Left hindlimb (tissue), 1 donor: ENCODE measurements around the gene GTF2IRD2.
"Not testable (repeated sequence)": the region's sequence is repeated elsewhere in the genome, so short reads cannot be mapped to it uniquely, and the experiment has no call there.

ENCODE experiments used
- DNase-seq: peaks from one replicate; pipeline ENCODE4 v3.0.0-alpha.2; 2018

The GTF2IRD2 gene

DNA sequence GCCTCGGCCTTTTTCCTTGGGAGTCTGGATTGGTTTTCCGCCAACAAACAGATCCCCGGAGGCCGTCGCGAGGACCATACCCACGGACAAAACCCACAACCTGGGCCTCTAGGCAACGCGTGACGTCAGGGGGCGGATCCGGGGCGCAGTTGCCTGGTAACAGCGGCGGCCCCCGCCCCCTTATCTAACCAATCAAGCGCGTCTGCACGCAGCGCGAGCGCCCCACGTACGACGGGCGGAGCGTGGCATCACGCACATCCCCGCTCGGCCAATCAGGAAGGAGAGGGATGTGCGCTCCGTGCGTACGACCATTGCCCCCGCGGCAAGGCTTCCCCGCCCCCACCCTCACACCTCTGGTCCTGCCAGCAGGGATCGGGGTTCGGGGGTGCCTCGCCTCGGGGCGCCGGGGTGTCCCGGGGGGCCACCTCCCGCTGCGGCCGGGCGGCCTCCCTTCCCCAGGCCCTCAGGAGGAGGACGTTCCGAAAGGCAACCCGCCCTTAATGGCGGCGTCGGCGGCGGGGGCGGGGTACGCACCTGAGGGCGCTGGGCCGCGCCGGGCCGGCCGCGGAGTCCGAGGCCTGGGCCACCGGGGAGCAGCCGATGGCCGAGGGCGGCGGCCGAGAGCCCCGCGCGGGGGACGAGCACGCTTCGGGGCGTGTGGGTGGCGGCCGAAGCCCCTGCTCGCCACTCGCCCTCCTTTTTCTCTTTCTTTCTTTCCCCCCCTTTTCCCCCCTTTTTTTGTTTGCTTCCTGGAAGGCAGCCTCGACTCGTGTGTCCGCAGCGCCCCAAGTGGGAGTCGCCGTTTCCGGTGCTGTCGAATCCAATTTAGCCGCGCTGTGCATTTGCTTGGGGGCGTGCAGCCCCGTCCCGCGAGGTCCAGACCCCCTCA, at the start of gene GTF2IRD2:
Gene GTF2IRD2, minus strand, starts transcription at position 773 of the 889 bp plus-strand sequence. CDS start 15,227 bp downstream, outside the sequence.
- DNase-seq = not testable (repeated sequence)

DNA sequence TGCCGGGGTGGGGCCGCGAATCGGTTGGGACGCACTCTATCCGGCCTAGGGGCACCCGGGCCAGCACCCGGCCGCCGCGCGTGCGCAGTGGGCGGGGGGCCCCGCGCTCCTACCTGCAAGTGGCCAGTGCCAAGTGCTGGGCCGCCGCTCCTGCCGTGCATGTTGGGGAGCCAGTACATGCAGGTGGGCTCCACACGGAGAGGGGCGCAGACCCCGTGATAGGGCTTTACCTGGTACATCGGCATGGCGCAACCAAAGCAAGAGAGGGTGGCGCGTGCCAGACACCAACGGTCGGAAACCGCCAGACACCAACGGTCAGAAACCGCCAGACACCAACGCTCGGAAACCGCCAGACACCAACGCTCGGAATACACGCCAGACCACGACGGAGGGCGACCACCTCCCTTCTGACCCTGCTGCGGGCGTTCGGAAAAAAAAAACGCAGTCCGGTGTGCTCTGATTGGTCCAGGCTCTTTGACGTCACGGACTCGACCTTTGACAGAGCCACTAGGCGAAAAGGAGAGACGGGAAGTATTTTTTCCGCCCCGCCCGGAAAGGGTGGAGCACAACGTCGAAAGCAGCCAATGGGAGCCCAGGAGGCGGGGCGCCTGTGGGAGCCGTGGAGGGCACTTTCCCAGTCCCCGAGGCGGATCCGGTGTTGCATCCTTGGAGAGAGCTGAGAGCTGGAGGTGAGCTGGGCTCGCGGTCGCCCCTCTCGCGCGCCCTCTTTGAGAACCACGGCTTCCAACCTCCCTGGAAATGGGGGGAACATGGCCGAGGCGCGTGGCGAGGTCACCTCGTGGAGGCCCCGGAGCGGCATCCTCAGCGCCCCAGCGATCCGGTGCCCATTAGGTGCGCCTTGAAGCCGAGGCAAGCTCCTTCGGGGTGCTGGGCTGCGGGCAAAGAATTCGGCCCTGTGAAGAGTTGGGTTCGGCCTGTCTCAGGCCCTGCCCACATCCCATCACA, 39.0 kb upstream of the GTF2IRD2 start:
- DNase-seq = peak; percentile 83

DNA sequence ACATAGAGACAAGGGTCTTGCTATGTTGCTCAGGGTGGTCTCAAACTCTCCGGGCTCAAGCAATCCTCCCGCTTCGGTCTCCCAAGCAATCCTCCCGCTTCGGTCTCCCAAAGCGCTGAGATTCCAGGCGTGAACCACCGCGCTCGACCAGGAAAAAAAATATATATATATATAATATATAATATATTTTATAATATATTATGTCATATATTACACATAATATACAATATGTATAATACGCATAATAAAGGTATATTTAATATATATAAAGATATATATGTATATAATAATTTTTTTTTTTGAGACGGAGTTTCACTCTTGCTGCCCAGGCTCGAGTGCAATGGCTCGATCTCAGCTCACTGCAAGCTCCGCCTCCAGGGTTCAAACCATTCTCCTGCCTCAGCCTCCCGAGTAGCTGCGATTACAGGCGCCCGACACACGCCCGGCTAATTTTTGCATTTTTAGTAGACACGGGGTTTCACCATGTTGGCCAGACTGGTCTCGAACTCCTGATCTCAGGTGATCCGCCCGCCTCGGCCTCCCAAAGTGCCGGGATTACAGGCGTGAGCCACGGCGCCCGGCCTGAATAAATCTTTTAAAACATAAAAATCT, 38.2 kb upstream of the GTF2IRD2 start:
- DNase-seq = not testable (repeated sequence)

DNA sequence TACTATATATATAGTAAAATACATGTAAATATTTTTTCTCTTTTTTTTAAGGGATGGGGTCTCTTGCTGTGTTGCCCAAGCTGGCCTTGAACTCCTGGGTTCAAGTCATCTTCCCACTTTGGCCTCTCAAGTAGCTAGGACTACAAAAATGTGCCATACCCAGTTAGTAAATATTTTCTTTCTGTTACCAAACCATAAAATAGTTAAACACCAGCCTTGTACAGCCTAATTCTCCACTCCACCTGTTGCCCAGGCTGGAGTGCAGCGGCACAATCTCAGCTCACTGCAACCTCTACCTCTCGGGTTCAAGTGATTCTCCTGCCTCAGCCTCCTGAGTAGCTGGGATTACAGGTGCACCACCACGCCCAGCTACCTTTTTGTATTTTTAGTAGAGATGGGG, 33.9 kb upstream of the GTF2IRD2 start:
- not testable (repeated sequence) for DNase-seq

DNA sequence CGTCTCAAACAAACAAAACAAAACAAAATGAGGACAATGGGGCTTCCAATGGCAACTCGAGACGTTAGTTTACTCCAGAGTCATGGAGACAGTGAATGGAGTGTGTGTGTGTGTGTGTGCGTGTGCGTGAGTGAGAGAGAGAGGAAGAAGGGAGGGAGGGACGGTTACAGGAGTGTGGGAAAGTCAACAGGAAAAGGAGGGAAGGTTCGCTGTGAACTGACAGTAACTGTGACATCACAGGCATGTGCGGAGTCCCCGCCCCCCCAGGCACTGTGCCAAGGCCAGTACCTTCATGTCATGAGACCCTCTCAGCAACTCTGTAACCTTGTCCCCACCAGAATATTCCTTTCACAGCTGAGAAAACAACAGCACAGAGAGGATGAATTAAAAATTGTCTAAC, 30.7 kb upstream of the GTF2IRD2 start:
- not testable (repeated sequence) for DNase-seq

DNA sequence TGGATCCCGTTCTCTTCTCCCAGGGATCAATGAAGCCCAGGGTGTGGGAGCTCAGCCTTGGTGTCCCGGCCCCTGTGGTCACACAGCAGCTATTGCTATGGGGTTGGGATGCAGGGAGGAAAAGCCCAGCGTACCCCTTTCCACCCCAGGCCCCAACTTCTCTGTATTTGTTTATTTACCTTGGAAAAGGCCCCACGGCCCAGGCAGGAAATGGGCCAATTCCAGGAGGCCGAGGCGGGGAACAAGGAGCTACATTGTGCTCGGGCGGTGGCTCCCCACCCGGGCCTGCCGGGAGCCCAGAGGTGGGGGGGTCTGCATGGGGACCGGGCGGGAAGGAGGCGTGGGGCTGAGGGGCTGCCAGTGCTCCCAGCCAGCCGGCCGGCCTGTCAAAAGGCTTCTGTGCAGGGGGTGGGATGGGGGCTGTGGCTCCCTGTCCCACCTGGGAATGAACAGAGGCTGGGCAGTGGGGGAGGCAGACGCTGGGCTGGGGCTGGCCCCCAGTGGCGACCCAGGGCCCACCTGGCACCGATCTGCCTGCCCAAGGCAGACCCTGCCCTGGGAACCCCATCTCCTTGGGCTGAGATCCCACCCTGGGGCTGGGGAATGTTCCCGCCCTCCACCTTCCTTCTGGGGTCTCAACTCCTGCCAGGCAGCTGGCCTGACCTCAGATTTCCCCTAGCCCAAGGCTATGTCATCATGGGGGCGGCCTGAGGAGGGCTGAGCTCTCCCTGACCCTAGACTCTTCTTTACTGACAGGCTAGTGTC, 23.5 kb upstream of the GTF2IRD2 start:
- peak; percentile 67 for DNase-seq

DNA sequence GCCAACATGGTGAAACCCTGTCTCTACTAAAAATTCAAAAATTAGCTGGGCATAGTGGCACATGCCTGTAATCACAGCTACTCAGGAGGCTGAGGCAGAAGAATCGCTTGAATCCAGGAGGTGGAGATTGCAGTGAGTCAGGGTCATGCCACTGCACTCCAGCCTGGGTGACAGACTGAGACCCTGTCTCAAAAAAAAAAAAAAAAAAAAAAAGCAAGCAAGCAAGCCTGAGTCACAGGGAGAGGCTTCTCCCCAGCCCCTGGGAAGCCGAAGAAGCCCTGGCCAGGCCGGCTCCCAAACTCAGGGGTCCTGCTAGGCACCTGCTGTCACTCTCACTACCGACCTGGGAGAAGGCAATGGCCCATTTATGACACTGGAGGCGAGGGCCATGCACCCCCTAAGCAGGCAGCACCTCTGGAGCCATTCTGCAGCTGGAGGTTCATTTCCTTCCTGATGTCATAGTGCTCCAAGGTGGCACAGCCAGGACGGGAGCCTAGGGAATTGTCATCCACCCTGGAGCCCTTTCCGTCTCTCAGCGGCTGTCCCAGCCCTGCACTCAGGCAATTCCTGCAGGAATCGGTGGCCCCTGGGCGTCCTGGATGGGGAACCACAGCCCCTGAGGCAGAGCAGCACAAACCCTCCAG, 22.8 kb upstream of the GTF2IRD2 start:
- not testable (repeated sequence) for DNase-seq

DNA sequence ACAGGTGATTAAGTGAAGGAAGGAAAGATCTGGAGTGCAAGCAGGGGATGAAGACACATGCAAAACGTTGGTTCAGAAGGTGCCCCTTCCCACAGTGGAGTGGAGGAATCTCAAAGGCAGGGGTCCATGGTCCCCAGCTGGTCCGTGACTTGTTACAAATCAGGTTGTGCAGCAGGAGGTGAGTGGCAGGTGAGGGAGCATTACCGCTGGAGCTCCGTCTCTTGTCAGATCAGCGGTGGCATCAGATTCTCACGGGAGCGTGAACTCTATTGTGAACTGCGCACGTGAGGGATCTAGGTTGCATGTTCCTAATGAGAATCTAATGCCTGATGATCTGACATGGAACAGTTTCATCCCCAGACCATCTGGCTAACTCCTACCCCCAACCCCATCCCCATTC, 21.1 kb upstream of the GTF2IRD2 start:
- peak; percentile 22 for DNase-seq

DNA sequence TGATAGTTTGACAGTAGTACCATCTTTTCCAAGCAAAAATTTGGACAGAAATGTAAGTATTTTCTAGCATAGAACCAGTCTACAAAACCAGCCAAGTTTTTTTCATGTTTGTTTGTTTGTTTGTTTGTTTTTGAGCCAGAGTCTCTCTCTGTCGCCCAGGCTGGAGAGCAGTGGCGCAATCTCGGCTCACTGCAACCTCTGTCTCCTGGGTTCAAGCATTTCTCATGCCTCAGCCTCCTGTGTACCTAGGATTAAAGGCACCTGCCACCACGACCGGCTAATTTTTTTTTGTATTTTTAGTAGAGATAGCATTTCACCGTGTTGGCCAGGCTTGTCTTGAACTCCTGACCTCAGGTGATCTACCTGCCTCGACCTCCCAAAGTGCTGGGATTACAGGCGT, 14.4 kb upstream of the GTF2IRD2 start:
- not testable (repeated sequence) for DNase-seq

DNA sequence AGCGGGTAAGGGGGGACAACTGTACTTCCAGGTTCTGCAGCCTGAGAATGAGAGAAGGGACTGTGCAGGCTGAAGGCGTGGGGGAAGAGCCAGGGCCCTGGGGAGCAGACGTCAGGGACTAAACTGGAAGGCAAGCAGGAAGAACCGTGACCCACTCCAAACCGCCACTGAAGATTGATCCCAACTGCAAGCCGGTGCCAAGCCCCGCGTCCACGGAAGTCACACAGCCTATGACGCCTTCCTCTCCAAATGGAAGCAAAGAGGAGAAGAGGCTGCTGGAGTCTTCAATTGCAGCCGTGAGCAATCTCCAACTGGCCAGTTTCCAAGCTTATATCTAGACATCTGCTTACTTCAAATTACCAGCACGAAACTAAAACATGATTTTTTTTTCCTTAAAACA, 1.6 kb downstream of the GTF2IRD2 start:
- DNase-seq = not testable (repeated sequence)

DNA sequence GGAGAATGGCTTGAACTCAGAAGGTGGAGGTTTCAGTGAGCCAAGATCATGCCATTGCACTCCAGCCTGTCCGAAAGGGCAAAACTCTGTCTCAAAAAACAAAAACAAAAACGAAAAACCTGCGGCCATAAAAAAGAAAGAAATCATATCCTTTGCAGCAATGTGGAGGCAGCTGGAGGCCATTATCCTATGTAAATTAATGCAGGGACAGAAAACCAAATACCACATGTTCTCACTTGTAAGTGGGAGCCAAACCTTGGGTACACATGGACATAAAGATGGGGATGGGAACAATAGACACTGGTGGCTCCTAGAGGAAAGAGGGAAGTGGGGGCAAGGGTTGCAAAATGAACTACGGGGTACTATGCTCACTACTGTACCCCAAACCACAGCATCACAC, 21.0 kb downstream of the GTF2IRD2 start:
- DNase-seq = not testable (repeated sequence)

DNA sequence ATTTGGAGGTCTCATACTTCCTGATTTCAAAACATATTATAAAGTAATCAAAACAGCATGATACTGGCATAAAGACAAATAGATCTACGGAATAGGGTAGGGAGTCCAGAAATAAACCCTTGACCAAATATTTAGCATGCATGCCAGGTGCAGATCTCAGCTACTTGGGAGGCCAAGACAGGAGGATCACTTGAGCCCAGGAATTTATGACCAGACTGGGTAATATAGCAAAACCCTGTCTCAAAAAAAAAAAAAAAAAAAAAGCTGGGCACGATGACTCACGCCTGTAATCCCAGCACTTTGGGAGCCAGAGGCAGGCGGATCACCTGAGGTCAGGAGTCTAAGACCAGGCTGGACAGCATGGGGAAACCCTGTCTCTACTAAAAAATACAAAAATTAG, 21.4 kb downstream of the GTF2IRD2 start:
- not testable (repeated sequence) for DNase-seq

DNA sequence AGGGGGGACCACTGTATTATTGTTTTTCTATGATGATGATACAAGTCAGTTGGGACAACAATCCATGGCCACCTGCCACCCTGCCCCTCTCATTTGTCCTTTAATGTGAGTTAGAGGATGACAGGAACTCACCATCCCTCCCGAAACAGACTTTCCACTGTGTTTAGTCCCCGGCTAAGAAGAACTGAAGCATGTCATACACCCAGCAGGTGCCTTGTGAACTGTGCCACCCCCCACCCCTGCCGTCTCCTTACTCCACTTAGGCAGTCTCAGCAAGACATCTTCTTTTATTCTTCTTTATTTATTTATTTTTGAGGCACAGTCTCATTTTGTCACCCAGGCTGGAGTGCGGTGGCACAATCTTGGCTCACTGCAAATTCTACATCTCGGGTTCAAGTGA, 30.1 kb downstream of the GTF2IRD2 start:
- not testable (repeated sequence) for DNase-seq

DNA sequence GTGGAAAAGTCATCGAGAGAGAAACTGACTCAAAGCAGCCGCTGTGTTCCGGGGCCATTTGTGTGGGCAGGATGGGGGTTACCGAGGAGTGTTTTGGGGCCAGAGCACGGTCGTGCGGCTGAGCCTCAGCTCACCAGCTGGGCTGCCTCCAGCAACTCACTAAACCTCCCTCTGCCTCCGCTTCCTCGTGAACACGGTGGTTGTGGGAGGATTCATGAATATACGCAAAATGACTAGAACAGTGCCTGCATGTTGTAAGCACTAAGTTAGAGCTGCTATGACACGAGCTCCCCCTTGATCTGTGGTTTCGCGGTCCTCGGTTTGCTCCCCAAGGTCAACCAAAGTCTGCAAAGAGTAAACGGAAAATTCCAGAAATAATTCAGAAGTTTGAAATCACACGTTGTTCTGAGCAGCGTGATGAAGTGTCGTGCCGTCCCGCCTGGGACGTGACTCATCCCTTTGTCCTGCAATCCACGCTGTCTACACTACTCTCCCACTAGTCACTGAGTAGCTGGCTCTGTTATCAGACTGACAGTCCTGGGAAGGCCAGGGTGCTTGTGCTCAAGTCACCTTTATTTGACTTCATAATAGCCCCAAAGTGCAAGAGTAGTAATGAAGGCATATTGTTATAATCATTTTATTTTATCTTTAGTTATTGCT, 31.1 kb downstream of the GTF2IRD2 start:
- DNase-seq = not testable (repeated sequence)

DNA sequence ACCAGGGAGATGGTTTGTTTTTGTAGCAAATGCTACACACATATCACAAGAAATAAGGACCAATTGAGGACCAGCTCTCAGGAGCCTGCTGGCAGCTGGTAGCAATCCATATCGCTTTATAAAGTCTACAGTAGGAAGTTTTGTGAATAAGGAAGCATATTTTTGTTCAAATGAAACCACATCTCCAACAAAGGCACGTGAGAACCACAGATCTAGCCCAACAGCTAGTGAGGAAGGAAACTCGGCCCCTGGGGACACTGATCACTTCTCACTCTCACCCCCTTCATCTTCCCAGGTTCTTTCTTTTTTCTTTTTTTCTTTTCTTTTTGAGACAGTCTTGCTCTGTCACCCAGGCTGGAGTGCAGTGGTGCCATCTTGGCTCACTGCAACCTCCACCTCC, 35.5 kb downstream of the GTF2IRD2 start:
- DNase-seq = not testable (repeated sequence)

DNA sequence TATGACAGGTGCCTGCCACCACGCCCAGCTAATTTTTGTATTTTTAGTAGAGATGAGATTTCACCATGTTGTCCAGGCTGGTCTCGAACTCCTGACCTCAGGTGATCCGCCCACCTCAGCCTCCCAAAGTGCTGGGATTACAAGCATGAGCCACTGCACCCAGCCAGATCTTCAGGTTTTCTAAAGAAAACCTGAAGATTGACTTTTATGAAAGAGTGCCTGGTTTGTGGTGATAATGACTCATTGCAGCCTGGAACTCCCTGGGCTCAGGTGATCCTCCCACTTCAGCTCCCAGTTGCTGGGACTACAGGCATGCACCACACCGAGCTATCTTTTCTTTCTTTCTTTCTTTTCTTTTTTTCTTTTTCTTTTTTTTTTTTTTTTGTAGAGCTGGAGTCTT, 52.8 kb downstream of the GTF2IRD2 start:
- not testable (repeated sequence) for DNase-seq

DNA sequence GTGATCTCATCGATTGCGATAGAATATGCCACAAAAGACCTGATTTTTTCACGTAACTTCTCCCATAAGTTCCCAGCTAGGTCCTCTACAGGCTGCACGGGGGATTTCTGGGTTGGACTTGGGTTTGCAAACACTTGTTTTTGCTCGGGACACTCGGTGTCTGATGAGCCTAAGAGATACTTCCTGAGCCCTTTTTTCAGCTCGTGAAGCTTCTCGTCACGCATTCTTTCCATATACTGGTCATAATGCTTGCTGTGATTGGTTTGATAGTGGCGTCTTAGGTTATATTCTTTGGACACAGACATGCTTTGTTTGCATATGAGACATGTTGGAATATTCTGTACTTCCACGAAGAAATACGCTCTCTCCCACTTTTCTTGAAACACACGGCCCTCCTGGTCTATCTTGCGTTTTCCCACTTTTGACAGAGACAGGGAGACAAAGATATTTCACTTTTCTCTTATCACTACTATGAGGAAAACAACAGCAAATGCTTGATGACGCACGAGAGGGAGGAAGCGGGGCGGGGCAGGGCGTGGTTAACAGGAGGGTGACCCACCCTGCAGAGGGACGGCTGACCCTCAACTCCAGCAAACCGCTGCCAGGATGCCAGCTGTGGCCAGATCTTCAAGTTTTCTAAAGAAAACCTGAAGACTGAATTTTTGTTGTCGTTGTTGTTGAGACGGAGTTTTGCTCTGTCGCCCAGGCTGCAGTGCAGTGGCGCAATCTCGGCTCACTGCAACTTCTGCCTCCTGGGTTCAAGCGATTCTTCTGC, 53.4 kb downstream of the GTF2IRD2 start:
- DNase-seq = not testable (repeated sequence)

DNA sequence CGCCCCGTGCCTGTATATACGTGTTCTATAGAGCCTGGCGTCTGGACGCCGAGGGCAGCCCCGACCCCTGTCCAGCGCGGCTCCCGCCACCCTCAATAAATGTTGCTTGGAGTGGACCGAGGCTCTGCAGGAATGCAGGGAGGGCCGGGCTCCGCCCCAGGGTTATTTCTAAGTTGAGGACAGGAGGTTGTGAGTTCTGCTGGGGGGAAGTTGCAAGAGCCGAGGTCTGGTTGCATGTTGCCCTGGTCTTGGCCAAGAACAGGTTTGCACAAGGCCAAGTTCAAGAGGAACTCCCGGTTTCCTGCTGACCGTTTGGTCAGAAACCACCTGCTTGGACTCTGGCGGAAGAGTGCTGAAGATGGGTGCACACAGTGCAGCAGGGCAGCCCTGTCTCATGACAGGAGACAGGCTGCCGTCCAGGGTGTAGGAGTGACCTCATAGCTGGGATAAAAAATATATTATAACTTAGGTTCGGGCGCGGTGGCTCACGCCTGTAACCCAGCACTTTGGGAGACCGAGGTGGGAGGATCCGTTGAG, 62.1 kb downstream of the GTF2IRD2 start:
- not testable (repeated sequence) for DNase-seq

DNA sequence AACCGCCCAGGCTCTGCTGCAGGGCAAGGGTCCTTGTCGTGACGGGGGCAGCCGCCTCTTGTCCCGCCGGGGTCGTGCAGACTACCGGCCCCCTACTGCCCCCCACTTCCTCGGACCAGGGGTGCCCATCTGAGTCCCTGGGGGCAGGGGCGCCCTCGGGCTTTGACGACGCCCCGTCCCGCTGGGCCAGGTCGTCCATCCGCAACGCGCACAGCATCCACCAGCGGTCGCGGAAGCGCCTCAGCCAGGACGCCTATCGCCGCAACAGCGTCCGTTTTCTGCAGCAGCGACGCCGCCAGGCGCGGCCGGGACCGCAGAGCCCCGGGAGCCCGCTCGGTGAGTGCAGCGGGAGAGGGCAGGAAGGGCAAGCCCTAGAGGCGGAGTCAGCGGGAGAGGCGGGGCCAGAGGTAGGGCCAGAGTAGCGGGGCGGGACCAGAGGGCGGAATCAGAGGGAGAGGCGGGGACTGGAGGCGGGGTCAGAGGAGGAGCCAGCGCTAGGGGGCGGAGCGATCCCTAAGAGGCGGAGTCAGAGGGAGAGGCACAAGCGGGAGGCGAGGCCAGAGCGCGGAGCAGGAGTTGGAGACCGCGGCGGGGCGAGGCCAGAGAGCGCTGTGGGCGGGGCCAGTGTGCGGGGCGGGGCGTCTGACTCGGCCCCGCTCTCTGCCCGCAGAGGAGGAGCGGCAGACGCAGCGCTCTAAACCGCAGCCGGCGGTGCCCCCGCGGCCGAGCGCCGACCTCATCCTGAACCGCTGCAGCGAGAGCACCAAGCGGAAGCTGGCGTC, 62.8 kb downstream of the GTF2IRD2 start:
- peak; percentile 95 for DNase-seq
